Ovary (tissue), 9 donors: ENCODE results near the gene MYO9A. TPM values are rescaled to one million over a fixed set of nuclear protein-coding genes. Genes with fewer than 3 reads are reported as not detected.

Experiments
- DNase-seq, 5 donors: peaks; one replicate each; pipeline ENCODE4 v3.0.0-alpha.2; 2019 to 2020
- H3K27ac ChIP-seq, 2 donors: fragments of 200-600 bp; one replicate each; pipeline versions ENCODE4 v1.5.1 to v1.8.0; 2019 to 2022
- H3K27me3 ChIP-seq: fragments of 200-600 bp; one replicate; pipeline ENCODE4 v1.8.0; 2022
- H3K36me3 ChIP-seq: fragments of 200-600 bp; sonication (generic); one replicate; pipeline ENCODE4 v1.5.1; 2019
- H3K4me1 ChIP-seq: one replicate; pipeline ENCODE4 v1.8.1; 2013; ENCODE audit warnings: mild to moderate bottlenecking, moderate library complexity; ENCODE audit not compliant: insufficient read depth
- H3K4me3 ChIP-seq: fragments of 200-600 bp; sonication (generic); one replicate; pipeline ENCODE4 v1.5.1; 2017
- H3K9me3 ChIP-seq, 2 donors: fragments of 200-600 bp in 1 of 2; sonication (generic) in 1 of 2; one replicate each; pipeline versions ENCODE4 v1.5.1 to v1.8.1; 2013 to 2019; ENCODE audit warnings: mild to moderate bottlenecking in 1 of 2, moderate library complexity in 1 of 2
- EP300 ChIP-seq: sonication (generic); formaldehyde crosslinking; IDR thresholded peaks from one replicate; pipeline ENCODE4 v1.6.1; 2017; ENCODE audit warnings: antibody characterized with exemption
- POLR2A ChIP-seq: fragments of 450-650 bp; IDR thresholded peaks from one replicate; pipeline ENCODE4 v1.6.1; 2017; ENCODE audit warnings: antibody characterized with exemption, mild to moderate bottlenecking, moderate library complexity
- WGBS, 3 donors: extraction: QIAGEN DNeasy Blood & Tissue Kit in 1 of 3; methylation state at CpG; one replicate each; pipeline versions ENCODE4 v1.1.5 to v1.1.7; 2013 to 2017; 5-methylcytosine and 5-hydroxymethylcytosine counted together
- intact Hi-C, 4 donors: fragments of 100-400 bp; cut with DNase I; formaldehyde crosslinking; loops; one replicate each; pipeline versions ENCODE4 v1.11.0 to v1.15.1; 2022 to 2023
- polyA plus RNA-seq, 2 donors: library from polyadenylated mRNA; stranded (reverse); fragments of 200-250 nt in 1 of 2; fragments of 350-450 nt in 1 of 2; fragmentation: Illumina TruSeq in 1 of 2; extraction: RNeasy Lipid Tissue Mini Kit (QIAGEN cat#74804) in 1 of 2; gene quantifications; one replicate each; pipeline ENCODE4 v1.2.3, GENCODE V29; 2013 to 2014
- total RNA-seq, 7 donors: library from RNA; depleted of rRNA in 2 of 7; stranded (reverse); fragments of >200 nt in 2 of 7; fragmentation: NEBNext Ultra II Directional in 3 of 7; extraction: Animal tissue kit (Norgen Biotek cat#: 25700) in 3 of 7; gene quantifications; one replicate each; pipeline versions ENCODE4 v1.1.0 to v1.2.4, GENCODE V29; 2016 to 2023
- TF ChIP-seq, protein P1 (sequence below), 3 donors: fragments of 450-650 bp in 2 of 3; fragments of 200-600 bp in 1 of 3; IDR thresholded peaks; one replicate each; pipeline versions ENCODE4 v1.5.1 to v1.8.0; 2016 to 2022; ENCODE audit warnings: antibody characterized with exemption in 3 of 3, mild to moderate bottlenecking in 1 of 3
- donor health status: DM: no; HTN: no; CAD: no; lungs with moderate emphysema.
- donor health status: DM: no; HTN: no; CAD: no.
- donor health status: Bipolar disorder and iron deficiency.
- donor health status: DM: yes; HTN: yes; CAD: no.
- donor health status: DM: no; HTN: no; CAD: no.
- donor health status: DM: yes; HTN: yes; CAD: no.

The MYO9A gene
- total and polyA plus RNA-seq, 9 donors = 8.1 to 71.6 (median 57.2) TPM

GRCh38 chr15:71830981-71831380 lies 287.0 kb downstream of the MYO9A start:
- Histone ChIP-seq H3K9me3 (no peaks in the 10 kb centered on the region), H3K36me3 (no peaks in the 10 kb centered on the region), H3K27ac (no peak overlapping the region), H3K4me1 (no peaks in the 10 kb centered on the region), H3K27me3 (no peaks in the 10 kb centered on the region), H3K4me3 (no peak overlapping the region)
- no peak for DNase-seq
- intact Hi-C loops = no loop called here
- WGBS, 3 donors = 36 to 63% (median 51%) methylated on average over 2 of the region's 2 CpGs
- TF ChIP-seq, protein P1, sequence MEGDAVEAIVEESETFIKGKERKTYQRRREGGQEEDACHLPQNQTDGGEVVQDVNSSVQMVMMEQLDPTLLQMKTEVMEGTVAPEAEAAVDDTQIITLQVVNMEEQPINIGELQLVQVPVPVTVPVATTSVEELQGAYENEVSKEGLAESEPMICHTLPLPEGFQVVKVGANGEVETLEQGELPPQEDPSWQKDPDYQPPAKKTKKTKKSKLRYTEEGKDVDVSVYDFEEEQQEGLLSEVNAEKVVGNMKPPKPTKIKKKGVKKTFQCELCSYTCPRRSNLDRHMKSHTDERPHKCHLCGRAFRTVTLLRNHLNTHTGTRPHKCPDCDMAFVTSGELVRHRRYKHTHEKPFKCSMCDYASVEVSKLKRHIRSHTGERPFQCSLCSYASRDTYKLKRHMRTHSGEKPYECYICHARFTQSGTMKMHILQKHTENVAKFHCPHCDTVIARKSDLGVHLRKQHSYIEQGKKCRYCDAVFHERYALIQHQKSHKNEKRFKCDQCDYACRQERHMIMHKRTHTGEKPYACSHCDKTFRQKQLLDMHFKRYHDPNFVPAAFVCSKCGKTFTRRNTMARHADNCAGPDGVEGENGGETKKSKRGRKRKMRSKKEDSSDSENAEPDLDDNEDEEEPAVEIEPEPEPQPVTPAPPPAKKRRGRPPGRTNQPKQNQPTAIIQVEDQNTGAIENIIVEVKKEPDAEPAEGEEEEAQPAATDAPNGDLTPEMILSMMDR (IDR thresholded peaks at IDR 0.05) = no peak
- TF ChIP-seq EP300 (no peak), POLR2A (no peak)

- no peak overlapping the region for H3K27ac ChIP-seq
- DNase-seq = no peak
- H3K4me1 ChIP-seq = no peaks in the 10 kb centered on the region
- H3K36me3 ChIP-seq = no peaks in the 10 kb centered on the region
- no peaks in the 10 kb centered on the region for H3K9me3 ChIP-seq
- H3K4me3 ChIP-seq = no peak overlapping the region
- 83 to 89% (median 83%) methylated on average over 5 of the region's 5 CpGs for WGBS, 3 donors
- intact Hi-C loops = no loop called here
- H3K27me3 ChIP-seq = no peaks in the 10 kb centered on the region
- TF ChIP-seq POLR2A = no peak
- TF ChIP-seq, protein P1 (IDR thresholded peaks at IDR 0.05) = no peak
These were observed 291.8 kb downstream of the MYO9A start for GRCh38 chr15:71826196-71826595.

DNA sequence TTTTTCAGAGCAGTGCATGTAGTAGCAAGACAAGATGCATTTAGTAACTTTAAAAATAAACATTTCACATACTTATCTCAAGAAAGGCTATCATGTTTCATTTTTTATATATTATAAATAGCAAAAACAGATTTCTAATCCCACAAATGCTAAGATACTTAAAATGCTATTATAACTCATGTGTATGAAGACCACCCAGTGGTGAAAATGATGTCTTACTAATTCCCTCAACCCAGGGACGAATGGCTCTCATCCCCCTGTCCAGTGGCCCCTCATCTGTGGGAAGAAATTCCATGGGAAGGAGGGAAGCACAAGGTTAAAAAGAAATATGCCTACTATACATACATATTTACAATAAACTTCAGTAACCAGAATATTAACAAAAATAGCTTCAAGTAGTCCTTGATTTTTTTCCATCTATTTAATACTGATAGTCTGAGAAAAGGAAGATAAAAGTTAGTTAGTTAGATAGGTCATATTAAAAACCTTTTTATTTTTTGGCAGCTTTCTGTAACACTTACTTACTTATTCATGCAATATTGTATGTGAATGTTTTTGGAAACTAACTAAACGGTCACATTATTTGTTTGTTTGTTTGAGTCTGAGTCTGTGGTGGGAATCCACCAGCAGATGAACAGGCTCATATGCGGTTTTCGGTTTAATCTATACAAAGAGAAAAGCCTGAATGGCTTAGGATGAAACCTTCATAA lies 292.8 kb downstream of the MYO9A start:
- intact Hi-C loops = no loop called here
- DNase-seq = no peak
- no peaks in the 10 kb centered on the region for H3K27me3 ChIP-seq
- no peak overlapping the region for H3K4me3 ChIP-seq
- TF ChIP-seq POLR2A (no peak), EP300 (no peak)
- TF ChIP-seq, protein P1 (IDR thresholded peaks at IDR 0.05) = no peak
- 81 to 86% (median 85%) methylated on average over 4 of the region's 4 CpGs for WGBS, 3 donors
- no peaks in the 10 kb centered on the region for H3K9me3 ChIP-seq
- H3K4me1 ChIP-seq = no peaks in the 10 kb centered on the region
- H3K36me3 ChIP-seq = no peaks in the 10 kb centered on the region
- no peak overlapping the region for H3K27ac ChIP-seq

GRCh38 chr15:71823801-71824200 lies 294.1 kb downstream of the MYO9A start:
- H3K4me3 ChIP-seq = no peak overlapping the region
- no peaks in the 10 kb centered on the region for H3K9me3 ChIP-seq
- no peaks in the 10 kb centered on the region for H3K27me3 ChIP-seq
- no peaks in the 10 kb centered on the region for H3K4me1 ChIP-seq
- no peak overlapping the region for H3K27ac ChIP-seq
- no peak for TF ChIP-seq EP300
- no peak for TF ChIP-seq POLR2A
- TF ChIP-seq, protein P1 (IDR thresholded peaks at IDR 0.05) = no peak
- DNase-seq = no peak
- 25 to 28% (median 26%) methylated on average over 3 of the region's 3 CpGs for WGBS, 3 donors
- no peaks in the 10 kb centered on the region for H3K36me3 ChIP-seq
- intact Hi-C loops = no loop called here
